CD4-positive, alpha-beta T cell treated with Interleukin-4 for 4 hours (primary cell): Measurements from ENCODE around the gene GTF2H3.
"Not testable (repeated sequence)": the region's sequence is repeated elsewhere in the genome, so short reads cannot be mapped to it uniquely, and the experiment has no call there.

Experiments
- DNase-seq: peaks from one replicate; pipeline ENCODE4 v3.0.0-alpha.2; 2020

Gene GTF2H3

GRCh38 chr12:123633379-123634141 is at the start of gene GTF2H3, which contains the start of gene EIF2B1:
Gene GTF2H3, plus strand, starts transcription at chr12:123633829. Its CDS starts 31 bp downstream, at chr12:123633860.
Gene EIF2B1, minus strand, starts transcription at chr12:123633686. Its CDS starts 129 bp downstream, at chr12:123633557.
- peak; percentile 95 for DNase-seq

- DNase-seq: no peak
Observed at GRCh38 chr12:123591702-123592481, 41.7 kb upstream of the GTF2H3 start.

GRCh38 chr12:123595729-123596128 is 37.9 kb upstream of the GTF2H3 start:
- DNase-seq: no peak

GRCh38 chr12:123597100-123597499 is 36.5 kb upstream of the GTF2H3 start:
- DNase-seq: no peak

GRCh38 chr12:123598522-123598921 is 35.1 kb upstream of the GTF2H3 start:
- no peak for DNase-seq

GRCh38 chr12:123599310-123599709 is 34.3 kb upstream of the GTF2H3 start:
- no peak for DNase-seq

GRCh38 chr12:123599721-123600120 is 33.9 kb upstream of the GTF2H3 start:
- no peak for DNase-seq

- peak; percentile 82 for DNase-seq
Observed at GRCh38 chr12:123601602-123602489, 31.8 kb upstream of the GTF2H3 start, which contains the start of gene DDX55. Gene DDX55, plus strand, starts transcription at chr12:123602099. Its CDS starts 50 bp downstream, at chr12:123602149.

- no peak for DNase-seq
Observed at GRCh38 chr12:123602651-123603195, 30.9 kb upstream of the GTF2H3 start.

- not testable (repeated sequence) for DNase-seq
Observed at GRCh38 chr12:123603495-123603894, 30.1 kb upstream of the GTF2H3 start.

GRCh38 chr12:123607756-123608155 is 25.9 kb upstream of the GTF2H3 start:
- no peak for DNase-seq

- DNase-seq: no peak
Observed at GRCh38 chr12:123608182-123608581, 25.4 kb upstream of the GTF2H3 start.

GRCh38 chr12:123614110-123614509 is 19.5 kb upstream of the GTF2H3 start:
- DNase-seq: no peak

GRCh38 chr12:123614531-123614930 is 19.1 kb upstream of the GTF2H3 start:
- no peak for DNase-seq

GRCh38 chr12:123617144-123617543 is 16.5 kb upstream of the GTF2H3 start:
- DNase-seq: no peak

GRCh38 chr12:123617580-123617979 is 16.0 kb upstream of the GTF2H3 start:
- no peak for DNase-seq

GRCh38 chr12:123621101-123621500 is 12.5 kb upstream of the GTF2H3 start:
- no peak for DNase-seq

GRCh38 chr12:123621619-123622530 is 11.8 kb upstream of the GTF2H3 start:
- DNase-seq: no peak

GRCh38 chr12:123634142-123634561 is 523 bp downstream of the GTF2H3 start:
- no peak for DNase-seq

- DNase-seq: no peak
Observed at GRCh38 chr12:123643911-123644310, 10.3 kb downstream of the GTF2H3 start.

GRCh38 chr12:123645380-123645779 is 11.8 kb downstream of the GTF2H3 start:
- DNase-seq: no peak
